ENCODE measurements around the gene TSPEAR. TPM values are rescaled to one million over a fixed set of nuclear protein-coding genes. Genes with fewer than 3 reads are reported as not detected.
A peak's percentile ranks its signal among the peaks of the same experiment; 100 is the strongest.

Gene TSPEAR
- total RNA-seq, 2 donors from 2014 or later: not detected

DNA sequence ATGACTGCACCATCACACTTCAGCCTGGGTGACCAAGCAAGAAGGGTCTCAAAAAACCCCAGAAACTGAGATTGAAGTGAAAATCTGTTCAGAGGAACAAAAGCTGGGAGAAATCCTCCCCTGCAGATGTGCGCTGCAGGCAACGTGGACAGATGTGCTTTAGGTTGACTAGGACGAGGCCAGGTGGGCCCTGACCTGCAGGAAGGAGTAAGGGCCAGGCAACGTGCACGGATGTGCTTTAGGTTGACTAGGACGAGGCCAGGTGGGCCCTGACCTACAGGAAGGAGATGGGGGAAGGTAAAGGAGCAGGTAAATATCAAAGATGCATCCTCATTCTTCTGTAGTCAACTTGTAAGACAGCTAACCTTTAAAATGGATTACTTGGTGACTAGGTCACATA is 26.9 kb downstream of the TSPEAR start:
- DNase-seq (ENCODE audit: low spot score): peak; percentile 21
- Histone ChIP-seq H3K9me3 (no peaks in the 10 kb centered on the region), H3K27ac (no peak overlapping the region), H3K27me3 (no peaks in the 10 kb centered on the region), H3K4me1 (no peaks in the 10 kb centered on the region), H3K4me3 (no peak overlapping the region), H3K36me3 (no peaks in the 10 kb centered on the region)
- TF ChIP-seq, protein P1, sequence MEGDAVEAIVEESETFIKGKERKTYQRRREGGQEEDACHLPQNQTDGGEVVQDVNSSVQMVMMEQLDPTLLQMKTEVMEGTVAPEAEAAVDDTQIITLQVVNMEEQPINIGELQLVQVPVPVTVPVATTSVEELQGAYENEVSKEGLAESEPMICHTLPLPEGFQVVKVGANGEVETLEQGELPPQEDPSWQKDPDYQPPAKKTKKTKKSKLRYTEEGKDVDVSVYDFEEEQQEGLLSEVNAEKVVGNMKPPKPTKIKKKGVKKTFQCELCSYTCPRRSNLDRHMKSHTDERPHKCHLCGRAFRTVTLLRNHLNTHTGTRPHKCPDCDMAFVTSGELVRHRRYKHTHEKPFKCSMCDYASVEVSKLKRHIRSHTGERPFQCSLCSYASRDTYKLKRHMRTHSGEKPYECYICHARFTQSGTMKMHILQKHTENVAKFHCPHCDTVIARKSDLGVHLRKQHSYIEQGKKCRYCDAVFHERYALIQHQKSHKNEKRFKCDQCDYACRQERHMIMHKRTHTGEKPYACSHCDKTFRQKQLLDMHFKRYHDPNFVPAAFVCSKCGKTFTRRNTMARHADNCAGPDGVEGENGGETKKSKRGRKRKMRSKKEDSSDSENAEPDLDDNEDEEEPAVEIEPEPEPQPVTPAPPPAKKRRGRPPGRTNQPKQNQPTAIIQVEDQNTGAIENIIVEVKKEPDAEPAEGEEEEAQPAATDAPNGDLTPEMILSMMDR (IDR thresholded peaks at IDR 0.05): no peak

GRCh38 chr21:44684077-44684476 is 27.3 kb downstream of the TSPEAR start:
- no peak overlapping the region for H3K27ac ChIP-seq
- H3K4me1 ChIP-seq: no peaks in the 10 kb centered on the region
- H3K4me3 ChIP-seq: no peak overlapping the region
- H3K36me3 ChIP-seq: no peaks in the 10 kb centered on the region
- no peak for DNase-seq (ENCODE audit: low spot score)
- TF ChIP-seq, protein P1 (IDR thresholded peaks at IDR 0.05): no peak
- H3K9me3 ChIP-seq: no peaks in the 10 kb centered on the region
- H3K27me3 ChIP-seq: no peaks in the 10 kb centered on the region

- TF ChIP-seq, protein P1 (IDR thresholded peaks at IDR 0.05): no peak
- DNase-seq (ENCODE audit: low spot score): peak; percentile 30
- H3K27ac ChIP-seq: no peak overlapping the region
- H3K4me1 ChIP-seq: no peaks in the 10 kb centered on the region
- H3K36me3 ChIP-seq: no peaks in the 10 kb centered on the region
- no peak overlapping the region for H3K4me3 ChIP-seq
- no peaks in the 10 kb centered on the region for H3K9me3 ChIP-seq
- no peaks in the 10 kb centered on the region for H3K27me3 ChIP-seq
Observed at GRCh38 chr21:44682580-44683151, 28.7 kb downstream of the TSPEAR start.

DNA sequence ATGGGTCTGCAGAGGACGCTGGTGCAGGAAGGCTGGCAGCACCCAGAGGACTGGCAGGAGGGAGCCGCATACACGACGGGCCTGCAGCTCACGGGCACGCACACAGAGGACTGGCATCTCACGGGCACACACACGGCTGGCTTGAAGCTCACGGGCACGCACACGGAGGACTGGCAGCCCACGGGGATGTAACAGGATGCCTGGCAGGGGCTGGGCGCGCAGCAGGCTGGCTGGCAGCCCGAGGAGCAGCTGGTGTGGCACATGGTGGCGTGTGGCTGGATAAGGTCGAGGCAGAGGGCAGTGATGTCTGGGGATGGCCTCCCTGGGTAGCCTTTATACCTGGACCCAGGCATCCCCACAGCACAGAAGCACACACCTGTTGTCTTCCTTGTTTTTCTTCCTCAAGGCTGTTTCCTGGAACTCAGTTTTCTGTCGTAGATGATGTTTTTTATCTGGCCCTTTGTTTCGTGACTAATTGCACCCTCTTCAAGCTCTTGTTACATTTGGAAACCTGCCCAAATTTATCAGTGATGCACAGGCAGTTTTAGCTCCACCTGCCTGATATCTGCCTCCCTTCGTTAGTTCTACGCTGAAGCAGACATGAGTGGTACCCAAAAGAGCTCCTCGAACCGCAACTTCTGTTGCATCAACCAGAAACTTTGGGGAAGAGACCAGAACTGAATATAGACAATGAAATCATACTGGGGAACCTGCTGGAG is 29.4 kb downstream of the TSPEAR start, which contains the start of gene KRTAP12-1:
TSS of gene KRTAP12-1 (minus strand) at position 303 of the 719 bp plus-strand sequence. CDS start at position 263, 40 bp downstream.
- no peak within 1 kb of the TSS for H3K4me3 ChIP-seq
- peak; percentile 47 for DNase-seq (ENCODE audit: low spot score)

GRCh38 chr21:44681152-44681551 is 30.2 kb downstream of the TSPEAR start:
- peak; percentile 23 for DNase-seq (ENCODE audit: low spot score)
- no peaks in the 10 kb centered on the region for H3K27me3 ChIP-seq
- H3K36me3 ChIP-seq: no peaks in the 10 kb centered on the region
- H3K4me3 ChIP-seq: no peak overlapping the region
- H3K27ac ChIP-seq: no peak overlapping the region
- H3K4me1 ChIP-seq: no peaks in the 10 kb centered on the region
- TF ChIP-seq, protein P1 (IDR thresholded peaks at IDR 0.05): no peak
- no peaks in the 10 kb centered on the region for H3K9me3 ChIP-seq

More for the DNA sequence above, 29.4 kb downstream of the TSPEAR start, which contains the start of gene KRTAP12-1:
- H3K9me3 ChIP-seq: no peaks in the 10 kb centered on the region
- TF ChIP-seq, protein P1 (IDR thresholded peaks at IDR 0.05): no peak
- H3K27me3 ChIP-seq: no peaks in the 10 kb centered on the region
- no peaks in the 10 kb centered on the region for H3K4me1 ChIP-seq
- no peaks in the 10 kb centered on the region for H3K36me3 ChIP-seq
- H3K27ac ChIP-seq: no peak within 1 kb of the TSS

Measured in right atrium auricular region (tissue), 2 donors.